PC-3 (cell line): ENCODE results near the gene UQCRQ. TPM values are rescaled to one million over a fixed set of nuclear protein-coding genes. Genes with fewer than 3 reads are reported as not detected.

Experiments
- ATAC-seq: fragments of 200-7000 bp; cut with Tn5 transposase; 2 replicates; pipeline ENCODE4 v1.9.1; 2020; ENCODE audit warnings: mild to moderate bottlenecking, moderate library complexity
- BruUV-seq: library from RNA; stranded (reverse); fragments of 400-500 nt; replicated peaks from 2 replicates; lab custom pipeline; 2021; lab: Mats Ljungman, UMichigan
- CTCF ChIA-PET: fragments of 300-600 bp; sonication (Branson Sonifier 250); formaldehyde crosslinking; loops from one replicate; lab custom pipeline; 2022; ENCODE audit warnings: antibody characterized with exemption; lab: Charles Lee
- POLR2A ChIA-PET: fragments of 300-600 bp; sonication (Branson Sonifier 250); formaldehyde crosslinking; loops from one replicate; lab custom pipeline; 2022; ENCODE audit warnings: antibody characterized with exemption; ENCODE audit not compliant: unreplicated experiment; lab: Charles Lee
- DNase-seq: peaks from one replicate; pipeline ENCODE4 v3.0.0-alpha.2; 2015
- H2AFZ ChIP-seq: fragments of 300-600 bp; sonication (generic); 2 replicates; pipeline ENCODE4 v1.6.0; 2016; ENCODE audit warnings: antibody characterized with exemption, low read length
- H3F3A ChIP-seq: fragments of 300-600 bp; sonication (generic); one replicate; pipeline ENCODE4 v1.6.0; 2017; ENCODE audit warnings: antibody characterized with exemption, low read length, control low read depth, mild to moderate bottlenecking; ENCODE audit not compliant: unreplicated experiment
- H3K27ac ChIP-seq: fragments of 300-600 bp; sonication (generic); 2 replicates; pipeline ENCODE4 v1.5.1; 2016; ENCODE audit warnings: mild to moderate bottlenecking, low read length
- H3K27me3 ChIP-seq: fragments of 300-600 bp; sonication (generic); 2 replicates; pipeline ENCODE4 v1.6.1; 2016; ENCODE audit warnings: low read length, mixed read lengths
- H3K36me3 ChIP-seq: fragments of 300-600 bp; sonication (generic); 2 replicates; pipeline ENCODE4 v1.6.1; 2016; ENCODE audit warnings: low read depth, mixed run types, low read length, mixed read lengths
- H3K4me1 ChIP-seq: fragments of 300-600 bp; sonication (generic); 2 replicates; pipeline ENCODE4 v1.5.1; 2016; ENCODE audit warnings: low read length; ENCODE audit not compliant: insufficient read depth
- H3K4me2 ChIP-seq: fragments of 300-600 bp; sonication (generic); 2 replicates; pipeline ENCODE4 v1.6.0; 2016; ENCODE audit warnings: low read length
- H3K4me3 ChIP-seq: fragments of 300-600 bp; sonication (generic); 2 replicates; pipeline ENCODE4 v1.5.1; 2016; ENCODE audit warnings: mild to moderate bottlenecking, low read length, mixed read lengths
- H3K79me2 ChIP-seq: fragments of 300-600 bp; sonication (generic); 2 replicates; pipeline ENCODE4 v1.6.1; 2017; ENCODE audit warnings: low read length, mixed read lengths
- H3K9ac ChIP-seq: fragments of 300-600 bp; sonication (generic); 2 replicates; pipeline ENCODE4 v1.6.0; 2016; ENCODE audit warnings: mild to moderate bottlenecking, low read length
- H3K9me2 ChIP-seq: fragments of 300-600 bp; sonication (generic); replicated peaks from 2 replicates; pipeline ENCODE4 v1.6.1; 2016; ENCODE audit warnings: mixed run types, low read length, mixed read lengths
- H3K9me3 ChIP-seq: fragments of 300-600 bp; sonication (generic); 2 replicates; pipeline ENCODE4 v1.6.1; 2016; ENCODE audit warnings: low read length, mixed read lengths
- H4K20me1 ChIP-seq: fragments of 300-600 bp; sonication (generic); 2 replicates; pipeline ENCODE4 v1.6.1; 2016; ENCODE audit warnings: low read length, mixed read lengths
- CTCF ChIP-seq: fragments of 300-600 bp; sonication (generic); conservative IDR thresholded peaks from 2 replicates; pipeline ENCODE4 v1.5.1; 2017; ENCODE audit warnings: antibody characterized with exemption, low read depth, mild to moderate bottlenecking, low read length
- EZH2 ChIP-seq: fragments of 300-600 bp; sonication (generic); IDR thresholded peaks from one replicate; pipeline ENCODE4 v1.6.1; 2017; ENCODE audit warnings: antibody characterized with exemption, mild to moderate bottlenecking, low read length; ENCODE audit not compliant: unreplicated experiment
- EZH2phosphoT487 ChIP-seq: fragments of 300-600 bp; sonication (generic); IDR thresholded peaks from 2 replicates; pipeline ENCODE4 v1.6.1; 2018; ENCODE audit warnings: mild to moderate bottlenecking, antibody characterized with exemption, low read length, borderline replicate concordance
- intact Hi-C: fragments of 100-400 bp; cut with micrococcal nuclease; formaldehyde crosslinking; loops from 2 replicates; pipeline ENCODE4 v1.9.0; 2023
- total RNA-seq: library from RNA; depleted of rRNA; stranded (reverse); fragments of >200 nt; gene quantifications from 2 replicates; pipeline ENCODE4 v1.2.3, GENCODE V29; 2014

Gene UQCRQ
- total RNA-seq, 1 experiment from 2014 or later, result 198 TPM

- CTCF ChIA-PET, result no interaction called here
- Histone ChIP-seq H3K9me2 (no peaks in the 10 kb centered on the region), H2AFZ (no peak overlapping the region), H3K9me3 (no peaks in the 10 kb centered on the region), H3F3A (no peaks in the 10 kb centered on the region), H3K36me3 (no peaks in the 10 kb centered on the region), H3K4me3 (no peak overlapping the region), H3K4me2 (no peak overlapping the region), H4K20me1 (no peaks in the 10 kb centered on the region), H3K27ac (no peak overlapping the region), H3K9ac (no peak overlapping the region), H3K79me2 (no peaks in the 10 kb centered on the region), H3K4me1 (no peaks in the 10 kb centered on the region), H3K27me3 (no peaks in the 10 kb centered on the region)
- ATAC-seq (no peak), DNase-seq (no peak)
- TF ChIP-seq EZH2phosphoT487 (no peak), EZH2 (no peak)
- POLR2A ChIA-PET, result no interaction called here
- intact Hi-C loops, result no loop called here
- no TSS peak for BruUV-seq
Observed at GRCh38 chr5:132859889-132860437, 6.5 kb upstream of the UQCRQ start.

- ChIA-PET CTCF (no interaction called here), POLR2A (no interaction called here)
- ATAC-seq (no peak), DNase-seq (no peak)
- Histone ChIP-seq H4K20me1 (no peaks in the 10 kb centered on the region), H3K27ac (no peak overlapping the region), H3K4me3 (no peak overlapping the region), H3K9ac (no peak overlapping the region), H3K79me2 (no peaks in the 10 kb centered on the region), H3F3A (no peaks in the 10 kb centered on the region), H3K27me3 (no peaks in the 10 kb centered on the region), H3K36me3 (no peaks in the 10 kb centered on the region), H3K4me1 (peaks cover 2% of the 10 kb centered on the region; the same call in 1 of the 2 replicates), H3K4me2 (no peak overlapping the region), H2AFZ (no peak overlapping the region), H3K9me2 (no peaks in the 10 kb centered on the region), H3K9me3 (no peaks in the 10 kb centered on the region)
- no TSS peak for BruUV-seq
- intact Hi-C loops, result no loop called here
- TF ChIP-seq EZH2phosphoT487 (no peak), EZH2 (no peak), CTCF (no peak)
Observed at GRCh38 chr5:132860742-132861141, 5.7 kb upstream of the UQCRQ start.

GRCh38 chr5:132865668-132866341 is 637 bp upstream of the UQCRQ start:
- no peaks in the 10 kb centered on the region for H3K27me3 ChIP-seq
- ChIA-PET CTCF (interaction anchor here (0.9 kb wide), 1 partner anchor 46 kb away, joined by 3 read pairs; no protein-coding TSS in a partner anchor), POLR2A (no interaction called here)
- peaks cover 15% of the 10 kb centered on the region for H3K4me1 ChIP-seq
- peak overlapping the region; percentile 92 for H3K4me2 ChIP-seq
- H3K9me3 ChIP-seq, result no peaks in the 10 kb centered on the region
- DNase-seq, result no peak
- peak overlapping the region; percentile 85 for H2AFZ ChIP-seq
- H3K36me3 ChIP-seq, result peaks cover 12% of the 10 kb centered on the region; the same call in 1 of the 2 replicates
- ATAC-seq, result peak; percentile 48
- peak overlapping the region; percentile 96 for H3K4me3 ChIP-seq
- TSS peak; percentile 90 for BruUV-seq
- H4K20me1 ChIP-seq, result peaks cover 7% of the 10 kb centered on the region
- TF ChIP-seq EZH2 (no peak), CTCF (no peak), EZH2phosphoT487 (no peak)
- H3F3A ChIP-seq, result no peaks in the 10 kb centered on the region
- H3K9me2 ChIP-seq, result no peaks in the 10 kb centered on the region
- intact Hi-C loops, result loop anchor here (1.0 kb wide), 1 partner anchor 36 kb away; the partner anchor contains the start of gene SHROOM1
- H3K9ac ChIP-seq, result peak overlapping the region; percentile 97
- H3K79me2 ChIP-seq, result peaks cover 18% of the 10 kb centered on the region
- H3K27ac ChIP-seq, result peak overlapping the region; percentile 55
